Measurements from ENCODE around the gene MIB2. TPM values are rescaled to one million over a fixed set of nuclear protein-coding genes. Genes with fewer than 3 reads are reported as not detected.
A peak's percentile ranks its signal among the peaks of the same experiment; 100 is the strongest.

The MIB2 gene
- total and polyA plus RNA-seq, 12 donors, result 1.3 to 608 (median 85.8) TPM

GRCh38 chr1:1625824-1626206 lies 10.5 kb downstream of the MIB2 start:
- no peak overlapping the region for H3K4me3 ChIP-seq
- no peak for DNase-seq
- H3K36me3 ChIP-seq (replicated peaks in 1 of 2), result peaks cover 0 to 12% of the 10 kb centered on the region in 2 donors
- no peaks in the 10 kb centered on the region for H3K27me3 ChIP-seq
- 85 to 99% (median 96%) methylated on average over 6 to 8 of the region's 8 CpGs for WGBS, 4 donors
- intact Hi-C loops (cut with DNase I), result no loop called here
- TF ChIP-seq CTCF (IDR thresholded peaks at IDR 0.05) (no peak), POLR2A (IDR thresholded peaks at IDR 0.05) (no peak)
- H3K27ac ChIP-seq, result no peak overlapping the region
- H3K9me3 ChIP-seq (replicated peaks in 1 of 3), result no peaks in the 10 kb centered on the region
- peaks cover 0 to 5% of the 10 kb centered on the region in 2 donors for H3K4me1 ChIP-seq (replicated peaks in 1 of 2)

GRCh38 chr1:1626207-1627141 lies 11.2 kb downstream of the MIB2 start:
- TF ChIP-seq CTCF (IDR thresholded peaks at IDR 0.05), result no peak
- no peak for TF ChIP-seq POLR2A (IDR thresholded peaks at IDR 0.05)
- peaks cover 0 to 5% of the 10 kb centered on the region in 2 donors for H3K4me1 ChIP-seq (replicated peaks in 1 of 2)
- WGBS, 4 donors, result 90 to 94% (median 93%) methylated on average over 8 to 48 of the region's 48 CpGs
- H3K4me3 ChIP-seq, result no peak overlapping the region
- intact Hi-C loops (cut with DNase I), result no loop called here
- peak in 2 of 7 donors; percentile 13 to 21 for DNase-seq
- no peak overlapping the region for H3K27ac ChIP-seq
- H3K9me3 ChIP-seq (replicated peaks in 1 of 3), result no peaks in the 10 kb centered on the region
- H3K36me3 ChIP-seq (replicated peaks in 1 of 2), result peaks cover 0 to 12% of the 10 kb centered on the region in 2 donors
- H3K27me3 ChIP-seq, result no peaks in the 10 kb centered on the region

- Histone ChIP-seq H3K4me3 (no peak overlapping the region), H3K27ac (no peak overlapping the region), H3K36me3 (replicated peaks in 1 of 2) (peaks cover 0 to 12% of the 10 kb centered on the region in 2 donors), H3K27me3 (peaks cover 7% of the 10 kb centered on the region), H3K9me3 (replicated peaks in 1 of 3) (no peaks in the 10 kb centered on the region), H3K4me1 (replicated peaks in 1 of 2) (peaks cover 0 to 5% of the 10 kb centered on the region in 2 donors)
- intact Hi-C loops (cut with DNase I), result no loop called here
- WGBS, 4 donors, result 78 to 95% (median 87%) methylated on average over 3 to 37 of the region's 37 CpGs
- TF ChIP-seq POLR2A (IDR thresholded peaks at IDR 0.05), result no peak
- TF ChIP-seq CTCF (IDR thresholded peaks at IDR 0.05), result no peak
- DNase-seq, result peak in 1 of 7 donors; percentile 12
These were observed 12.0 kb downstream of the MIB2 start for GRCh38 chr1:1627261-1627828.
